Stimulated activated CD4-positive, alpha-beta T cell treated with anti-CD3 and anti-CD28 coated beads, Interleukin-1b, Interleukin-23, amount 100 ng/mL, for 48 hours (primary cell): Measurements from ENCODE around the gene MTERF4.

ENCODE experiments used
- DNase-seq: peaks from one replicate; pipeline ENCODE4 v3.0.0-alpha.2; 2020

MTERF4 gene

DNA sequence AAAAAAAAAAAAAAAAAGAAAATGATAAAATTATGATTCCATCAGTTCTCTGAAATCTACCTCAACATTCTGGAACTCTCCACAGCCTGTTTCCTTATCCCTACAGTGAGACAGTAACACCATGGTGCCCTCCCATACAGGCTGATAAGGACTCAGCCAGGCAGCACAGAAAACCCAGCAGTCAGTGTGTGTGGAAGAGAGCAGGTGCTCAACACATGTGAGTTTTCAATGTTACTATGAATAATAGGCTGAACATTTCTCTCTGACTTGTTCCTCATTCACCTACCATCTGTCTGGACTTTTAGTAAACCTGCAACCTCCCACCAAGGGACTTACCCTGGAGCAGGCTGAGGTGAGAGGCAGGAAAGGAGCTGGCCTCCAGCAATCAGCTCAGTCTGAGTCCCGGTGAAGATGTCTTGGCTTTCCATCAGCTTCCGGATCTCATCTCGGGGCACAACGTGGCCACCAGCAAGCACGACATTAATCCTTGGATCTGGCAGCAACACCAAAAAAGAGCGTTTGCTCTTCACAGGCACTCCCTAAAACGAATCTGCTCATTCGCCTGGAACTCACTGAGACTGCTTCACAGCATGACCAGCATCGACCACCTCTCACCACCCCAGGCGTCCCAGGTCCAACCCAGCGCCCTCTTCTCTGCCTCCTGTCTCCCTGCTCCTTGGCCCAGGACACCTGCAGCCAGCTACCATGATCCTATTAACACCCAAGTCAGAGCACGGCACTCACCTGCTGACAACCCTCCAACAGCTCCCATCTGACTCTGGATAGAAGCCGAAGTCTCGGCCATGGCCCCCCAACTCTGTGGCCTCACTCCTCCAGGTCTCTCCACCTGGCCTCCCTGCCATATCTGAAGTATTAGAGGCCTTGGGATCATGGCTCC, 30.7 kb upstream of the MTERF4 start:
- DNase-seq = no peak

DNA sequence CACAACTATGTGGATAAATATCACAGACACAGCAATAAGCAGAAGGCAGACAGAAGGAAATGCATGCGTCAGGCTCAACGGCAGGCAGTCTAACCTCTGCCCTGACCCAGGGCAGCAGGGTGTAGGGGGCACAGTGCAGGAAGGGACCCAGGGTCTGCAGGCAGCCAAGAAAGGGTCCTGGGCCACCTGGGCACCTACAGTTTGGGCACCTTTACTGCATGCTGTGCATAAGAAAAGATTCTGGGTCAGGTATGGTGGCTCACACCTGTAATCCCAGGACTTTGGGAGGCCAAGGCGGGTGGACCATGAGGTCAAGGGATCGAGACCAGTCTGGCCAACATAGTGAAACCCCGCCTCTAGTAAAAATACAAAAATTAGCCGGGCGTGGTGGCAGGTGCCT, 29.4 kb upstream of the MTERF4 start:
- no peak for DNase-seq

DNA sequence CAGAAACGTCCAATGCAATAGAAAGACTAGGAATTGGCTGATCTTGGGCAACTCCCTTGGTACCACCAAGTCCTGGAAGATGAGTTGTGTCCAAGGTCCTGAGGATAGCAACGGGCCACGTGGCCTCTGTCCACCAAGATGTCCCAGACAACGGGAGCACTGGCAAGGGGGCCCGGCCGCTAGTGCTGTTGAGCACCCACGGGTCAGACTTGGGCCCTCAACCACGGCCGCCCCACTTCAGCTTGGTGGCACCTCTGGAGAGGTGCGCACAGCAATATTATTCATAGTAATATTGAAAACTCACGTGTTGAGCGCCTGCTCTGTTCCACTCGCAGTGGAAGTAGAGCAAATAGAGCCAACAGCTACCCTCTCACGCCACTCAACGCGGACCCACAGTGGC, 28.2 kb upstream of the MTERF4 start:
- DNase-seq = no peak

DNA sequence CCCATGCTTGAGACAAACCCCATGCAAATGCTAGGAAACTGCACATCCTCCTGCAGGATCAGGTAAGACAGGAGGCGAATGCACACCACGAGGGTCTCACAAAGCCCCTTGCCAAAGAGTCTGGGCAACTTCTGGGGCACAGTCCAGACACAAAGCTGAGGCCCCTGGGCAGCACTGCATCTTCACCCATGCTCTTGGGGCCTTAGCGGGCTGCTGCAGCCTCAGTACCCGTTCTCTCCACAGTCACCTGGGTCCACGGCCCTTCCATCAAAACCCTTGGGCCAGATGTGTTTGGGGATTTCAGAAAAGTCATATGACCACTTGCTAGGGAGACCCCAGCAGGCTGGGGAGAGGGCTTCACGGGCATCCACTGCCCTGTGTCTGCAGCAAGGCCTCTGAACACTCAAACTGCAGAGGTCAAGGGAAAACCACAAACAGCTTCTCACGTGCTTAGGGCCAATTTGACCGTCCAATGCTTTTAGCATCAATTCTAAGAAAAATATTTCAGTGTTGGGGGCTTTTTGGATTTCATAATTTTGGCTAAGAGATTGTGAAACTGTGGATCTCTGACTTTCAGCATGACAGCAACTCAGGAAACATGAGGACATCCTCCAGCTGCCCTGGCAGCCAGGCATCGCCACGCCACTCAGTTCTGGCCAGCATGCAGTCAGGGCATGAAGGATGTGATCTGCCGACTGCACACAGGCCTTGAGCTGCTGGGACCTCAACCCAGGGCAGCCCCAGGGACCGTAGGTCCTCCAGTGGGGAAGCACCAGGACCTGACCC, 27.2 kb upstream of the MTERF4 start:
- no peak for DNase-seq

DNA sequence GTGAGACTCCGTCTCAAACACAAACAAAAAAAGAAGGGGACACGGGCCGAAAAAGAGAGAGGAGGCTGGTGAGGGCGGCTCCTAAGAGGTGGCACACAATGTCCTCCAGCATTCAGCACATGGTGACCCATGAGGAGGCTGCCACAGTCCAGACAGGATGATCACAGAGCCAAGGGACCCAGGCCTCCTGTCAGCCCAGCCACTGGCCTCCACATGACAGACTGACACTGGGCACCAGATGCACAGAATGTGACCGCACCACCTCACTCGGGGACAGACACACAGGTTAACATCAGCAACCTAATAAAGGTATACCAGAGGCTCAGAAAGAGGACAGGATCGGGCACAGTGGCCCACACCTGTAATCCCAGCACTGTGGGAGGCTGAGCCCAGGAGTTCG, 26.2 kb upstream of the MTERF4 start:
- DNase-seq = no peak

DNA sequence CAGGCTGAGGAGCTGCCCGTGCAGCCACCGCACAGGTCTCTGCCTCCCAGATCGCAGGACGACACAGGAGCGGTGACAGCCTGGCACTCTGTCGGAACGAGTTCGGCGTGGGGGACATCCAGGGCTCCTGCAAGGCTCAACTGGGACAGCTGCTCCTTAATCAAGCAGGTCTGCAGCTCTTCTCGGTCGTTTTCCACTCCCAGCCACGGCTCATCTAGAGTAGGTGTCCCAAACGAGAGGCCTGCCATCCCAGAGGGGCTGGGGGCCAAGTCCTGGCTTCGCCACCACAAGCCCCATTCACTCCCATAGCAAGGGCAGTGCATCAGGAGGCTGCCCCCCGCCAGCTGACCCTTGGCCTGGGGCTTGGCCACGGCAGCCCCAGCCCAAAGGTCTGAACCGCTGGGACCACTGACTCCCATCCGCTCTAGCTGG, 24.7 kb upstream of the MTERF4 start:
- no peak for DNase-seq

DNA sequence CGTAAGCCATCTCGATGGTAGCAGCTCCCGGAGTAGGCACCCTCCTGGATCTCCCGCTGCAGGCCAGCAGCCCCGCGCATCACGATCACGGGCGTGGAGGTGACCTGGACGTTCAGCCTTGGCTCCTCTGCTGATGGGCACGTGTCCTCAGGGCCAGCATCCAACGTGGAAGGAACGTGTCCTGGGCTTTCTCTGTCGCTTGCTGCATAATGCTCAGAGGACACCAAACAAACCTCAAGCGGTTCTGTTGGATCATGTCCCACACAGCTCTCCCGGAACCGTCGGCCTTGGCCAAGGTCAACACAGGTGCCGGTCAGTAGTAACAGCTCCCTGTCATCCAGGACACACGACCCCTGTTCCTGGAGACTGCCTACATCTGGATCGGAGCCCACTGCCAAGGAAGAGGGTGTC, 24.1 kb upstream of the MTERF4 start:
- no peak for DNase-seq

DNA sequence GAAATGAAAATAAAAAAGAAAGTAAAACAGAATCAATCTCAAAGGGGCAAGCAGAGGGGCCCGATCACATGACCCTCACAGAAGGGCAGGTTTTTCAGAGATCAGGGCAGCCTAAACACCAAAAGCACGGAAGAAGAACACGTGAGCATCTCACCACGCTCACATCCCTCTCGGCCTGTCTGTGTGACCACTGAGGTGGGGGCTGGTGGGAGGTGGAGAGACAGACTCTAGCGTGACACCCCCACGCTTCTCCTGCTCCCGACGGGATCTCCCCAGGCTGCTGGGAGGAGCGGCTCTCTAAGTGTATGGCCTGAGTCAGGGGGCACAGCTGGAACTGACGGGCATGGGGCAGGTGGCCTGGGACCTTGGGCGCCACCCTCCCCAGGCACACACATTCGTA, 23.5 kb upstream of the MTERF4 start:
- no peak for DNase-seq

DNA sequence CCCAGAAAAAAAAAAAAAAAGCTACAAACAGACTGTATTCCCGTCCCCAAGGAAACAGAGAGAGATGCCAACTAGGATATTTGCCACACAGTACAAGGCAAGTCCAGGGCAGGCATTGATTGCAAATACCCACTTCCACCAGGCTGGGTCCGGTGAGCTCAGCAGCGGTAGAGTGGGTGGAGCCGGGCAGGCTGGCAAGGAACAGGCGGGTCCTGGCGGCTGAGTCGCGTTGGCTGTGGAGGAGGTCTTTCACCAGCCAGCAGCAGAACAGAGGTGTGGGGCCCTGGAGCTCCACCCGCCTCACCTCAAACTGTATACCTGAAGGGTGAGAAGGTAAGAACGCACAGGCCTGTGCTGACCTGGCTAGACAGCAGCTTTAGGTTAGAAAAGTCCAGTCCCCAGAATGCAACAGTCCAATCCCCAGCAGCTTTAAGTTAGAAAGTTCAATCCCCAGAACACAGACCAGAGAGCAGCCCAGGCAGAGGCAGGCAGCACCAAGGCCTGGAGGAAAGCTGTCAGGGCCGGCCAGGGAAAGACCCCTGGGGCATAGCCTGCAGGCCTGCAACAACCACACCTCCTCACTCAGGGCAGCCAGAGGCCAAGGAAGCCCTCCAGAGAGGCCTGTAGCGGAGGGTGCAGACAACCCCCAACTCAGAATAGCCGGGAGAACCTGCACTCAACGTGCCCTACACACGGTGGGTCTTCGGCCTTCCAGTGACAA, 21.9 kb upstream of the MTERF4 start:
- peak; percentile 44 for DNase-seq

DNA sequence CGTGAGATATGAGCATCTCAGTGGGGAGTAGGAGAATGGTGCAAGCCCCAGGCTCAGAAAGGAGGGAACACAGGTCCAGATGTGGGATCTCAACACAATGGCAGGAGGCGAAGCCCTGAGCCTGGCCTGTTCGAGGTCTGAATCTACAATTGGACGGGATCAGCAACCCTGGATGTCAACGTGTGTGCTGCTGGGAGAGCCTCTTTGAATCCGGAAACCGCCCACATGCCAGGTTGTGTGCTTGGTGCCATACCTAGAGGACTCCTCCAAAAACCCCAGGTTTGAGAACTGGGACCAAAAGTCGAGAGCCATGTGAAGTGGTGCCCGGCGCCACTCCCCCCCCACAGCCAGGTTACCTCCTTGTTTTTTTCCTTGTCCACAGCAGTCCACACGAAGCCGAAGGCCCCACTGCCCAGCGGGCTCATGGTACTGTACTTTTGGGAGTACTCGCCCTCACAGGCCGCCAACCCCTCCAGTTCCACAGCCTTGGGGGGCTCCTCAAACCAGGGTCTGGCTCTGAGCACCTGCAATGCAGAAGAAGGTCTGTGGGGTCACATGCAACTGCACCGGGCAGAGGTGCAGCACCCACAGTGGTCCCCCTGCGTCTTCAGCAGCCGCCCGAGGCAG, 20.4 kb upstream of the MTERF4 start:
- no peak for DNase-seq

DNA sequence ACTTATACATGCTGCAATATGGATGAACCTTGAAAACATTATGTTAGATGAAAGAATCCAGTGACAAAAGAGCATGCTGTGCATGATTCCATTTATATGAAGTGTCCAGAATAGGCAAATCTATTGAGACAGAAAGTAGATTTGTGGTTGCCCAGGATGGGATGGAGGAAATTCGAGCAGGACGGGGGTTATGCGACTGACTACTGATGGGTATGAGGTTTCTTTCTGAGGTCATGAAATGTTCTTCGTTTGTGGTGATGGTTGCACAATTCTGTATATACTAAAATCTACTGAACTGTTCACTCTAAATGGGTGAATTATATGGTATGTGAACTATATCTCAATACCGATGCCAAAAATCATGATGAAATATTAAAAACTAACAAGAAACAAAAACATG, 18.9 kb upstream of the MTERF4 start:
- DNase-seq = no peak

DNA sequence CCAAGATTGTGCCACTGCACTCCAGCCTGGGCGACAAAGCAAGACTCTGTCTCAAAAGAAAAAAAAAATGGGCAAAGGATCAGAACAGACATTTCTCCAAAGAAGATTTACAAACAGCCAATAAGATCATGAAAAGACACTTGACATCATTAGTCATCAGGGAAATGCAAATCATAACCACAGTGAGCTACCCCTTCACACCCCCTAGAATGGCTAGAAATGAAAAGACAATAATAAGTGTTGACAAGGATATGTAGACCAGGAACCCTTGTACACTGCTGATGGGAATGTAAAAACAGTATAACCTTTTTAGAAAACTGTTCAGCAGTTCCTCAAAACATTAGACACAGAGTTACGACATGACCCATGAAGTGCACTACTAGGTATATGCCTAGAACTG, 18.4 kb upstream of the MTERF4 start:
- no peak for DNase-seq

DNA sequence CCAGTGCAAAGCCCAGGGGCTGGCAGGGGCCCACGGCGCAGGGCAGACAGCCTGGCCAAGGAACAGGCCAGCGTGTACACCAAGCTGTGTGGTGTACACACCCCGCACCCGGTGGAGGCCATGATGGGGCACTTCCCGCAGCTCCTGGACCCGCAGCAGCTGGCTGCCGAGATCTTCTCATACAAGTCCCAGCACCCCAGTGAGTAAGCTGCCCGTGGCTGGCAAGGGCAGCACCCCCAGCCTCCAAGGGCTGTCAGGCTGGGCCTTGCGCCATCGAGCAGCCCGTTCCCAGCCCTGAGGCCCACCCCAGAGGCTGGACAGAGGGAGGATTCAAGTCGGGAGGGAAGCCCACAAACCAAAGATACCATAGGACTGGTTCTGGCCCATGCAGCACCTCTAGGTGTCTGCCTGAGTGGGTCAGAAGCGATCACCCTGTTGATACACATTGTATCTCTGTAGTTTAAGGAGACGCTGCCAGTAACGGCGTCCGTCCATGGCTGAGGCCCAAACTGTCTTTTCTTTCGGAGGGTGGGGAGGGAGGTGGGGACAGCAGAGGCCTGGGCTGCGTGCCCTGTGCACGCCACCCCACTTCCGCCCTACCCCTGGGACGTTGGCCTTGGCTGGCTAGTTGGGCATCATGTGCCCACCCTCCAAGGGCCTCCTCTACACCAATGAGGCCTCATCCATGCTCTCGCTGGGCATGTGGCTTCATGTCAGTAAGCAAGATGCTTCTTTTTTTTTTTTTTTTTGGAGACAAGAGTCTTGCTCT, 16.8 kb upstream of the MTERF4 start:
- no peak for DNase-seq

DNA sequence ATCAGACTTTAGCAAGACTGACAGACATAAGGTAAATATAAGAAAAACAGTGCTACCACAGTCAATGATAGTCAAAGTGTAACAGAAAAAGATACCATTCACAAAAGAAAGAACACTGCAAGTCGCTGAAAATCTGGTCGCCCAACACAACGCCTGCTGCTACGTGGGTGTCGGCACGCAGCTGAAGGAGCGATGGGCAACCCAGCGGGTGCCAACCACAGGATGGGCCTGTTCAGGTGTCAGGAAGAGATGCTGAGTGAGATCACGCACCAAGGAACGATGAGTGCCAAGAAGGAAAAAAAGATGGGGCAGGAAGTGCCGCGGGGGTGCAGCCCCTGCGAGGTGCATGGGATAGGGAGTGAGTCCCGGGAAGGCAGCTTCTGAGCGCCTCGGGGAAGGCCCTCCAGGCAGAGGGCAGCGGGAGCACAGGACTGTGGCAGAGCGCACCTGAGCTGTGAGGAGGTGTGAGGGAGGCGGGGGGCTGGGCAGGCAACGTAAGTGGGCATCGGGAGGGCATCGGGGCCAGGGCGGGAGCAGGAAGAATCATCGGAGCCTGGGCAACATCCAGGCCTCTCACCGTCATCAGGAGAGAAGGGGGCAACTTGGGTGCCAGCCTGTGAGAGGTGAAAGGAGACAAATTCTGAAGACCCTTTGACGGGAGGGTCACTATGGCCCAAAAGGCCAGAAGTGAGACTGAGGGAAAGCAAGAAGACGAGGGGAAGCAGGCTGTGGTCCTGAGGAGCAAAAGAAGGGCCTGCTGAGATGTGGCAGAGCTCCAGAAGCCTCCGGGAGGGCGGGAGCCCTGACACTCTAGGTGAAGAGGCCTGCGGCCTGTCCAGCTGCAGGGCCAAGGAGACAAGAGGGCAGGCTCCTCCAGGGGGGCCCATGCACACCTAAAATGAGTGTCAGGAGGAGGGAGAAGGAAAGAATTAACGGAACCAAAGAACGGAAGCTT, 14.8 kb upstream of the MTERF4 start:
- DNase-seq = no peak

DNA sequence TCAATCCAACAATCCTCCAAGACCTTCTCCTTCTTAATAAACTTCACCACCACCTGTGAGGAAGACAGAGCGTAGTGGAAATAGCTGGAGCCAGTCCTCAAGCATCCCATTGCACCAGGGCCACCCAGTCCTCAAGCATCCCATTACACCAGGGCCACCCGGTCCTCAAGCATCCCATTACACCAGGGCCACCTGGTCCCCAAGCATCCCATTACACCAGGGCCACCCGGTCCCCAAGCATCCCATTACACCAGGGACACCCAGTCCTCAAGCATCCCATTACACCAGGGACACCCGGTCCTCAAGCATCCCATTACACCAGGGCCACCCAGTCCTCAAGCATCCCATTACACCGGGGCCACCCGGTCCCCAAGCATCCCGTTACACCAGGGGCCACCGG, 13.3 kb upstream of the MTERF4 start:
- no peak for DNase-seq

DNA sequence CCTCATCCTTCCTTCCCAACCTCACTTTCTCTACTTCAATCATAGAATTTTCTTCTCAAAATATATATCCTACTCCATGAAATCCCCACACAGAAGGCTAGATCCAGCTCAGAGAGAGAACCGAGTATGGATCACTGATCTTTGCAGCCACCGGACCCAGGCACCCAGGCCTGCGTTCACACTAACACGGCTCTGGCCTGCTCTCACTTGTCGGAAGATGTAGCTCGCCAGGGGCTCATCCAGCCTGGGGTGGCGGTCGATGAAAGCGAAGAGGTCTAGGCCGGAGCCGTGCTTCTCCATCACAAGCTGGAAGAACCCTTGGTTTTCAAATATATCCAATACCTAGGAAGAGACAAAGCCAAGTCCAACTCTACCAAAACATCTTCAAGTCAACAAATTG, 12.7 kb upstream of the MTERF4 start:
- DNase-seq = no peak

DNA sequence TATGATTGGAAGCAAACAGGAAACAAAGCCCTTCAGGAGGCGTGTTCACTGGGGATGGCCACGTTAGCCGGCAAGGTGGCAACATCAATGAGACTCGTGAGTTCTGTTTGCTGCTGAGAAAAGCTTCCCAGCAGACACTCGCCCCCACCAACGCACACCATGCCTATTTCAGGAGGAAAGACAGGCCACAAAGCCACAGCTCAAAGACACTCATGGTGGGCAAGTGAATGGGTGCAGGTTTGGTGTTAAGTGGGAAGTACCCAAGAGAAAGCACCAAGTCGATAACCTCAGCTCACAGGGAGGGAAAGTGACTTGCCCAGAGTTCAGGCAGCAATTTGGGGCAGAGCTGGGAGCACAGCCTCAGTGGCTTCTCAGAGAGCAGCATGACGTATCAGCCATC, 10.5 kb upstream of the MTERF4 start:
- DNase-seq = peak; percentile 63

DNA sequence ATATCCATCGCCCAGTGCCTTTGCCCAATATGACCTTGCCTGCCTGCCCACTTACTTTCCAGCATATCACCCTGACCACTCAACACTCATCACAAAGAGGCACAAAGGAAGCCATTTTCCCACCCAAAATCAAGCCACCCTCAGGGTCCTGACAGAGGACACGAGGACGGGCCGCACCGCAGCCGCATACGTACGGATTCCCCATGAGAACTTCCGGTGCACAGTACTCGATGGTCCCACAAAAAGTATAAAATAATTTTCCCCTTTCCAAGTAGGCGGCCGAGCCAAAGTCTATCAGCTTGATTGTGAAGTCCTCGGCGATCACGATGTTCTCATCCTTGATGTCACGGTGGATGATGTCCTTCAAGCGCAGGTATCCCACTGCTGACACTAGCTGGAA, 10.0 kb upstream of the MTERF4 start:
- DNase-seq = no peak

DNA sequence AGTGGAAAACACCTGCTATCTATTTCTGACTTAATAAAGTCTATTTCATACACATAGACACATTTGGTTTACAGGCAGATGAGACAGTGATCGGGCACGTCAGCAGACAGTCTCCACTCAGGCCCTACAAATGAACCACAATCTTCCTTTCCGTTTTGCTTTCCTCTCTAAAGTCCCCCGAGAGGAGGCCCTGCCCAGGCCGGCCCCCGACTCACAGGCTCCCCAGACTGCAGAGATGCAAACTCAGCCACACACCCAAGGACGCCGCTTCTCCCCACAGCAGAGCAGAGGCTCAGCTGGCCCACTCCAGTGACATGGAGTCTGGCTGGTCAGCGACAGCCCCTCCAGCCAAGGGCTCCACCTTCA, 9.3 kb upstream of the MTERF4 start:
- no peak for DNase-seq

DNA sequence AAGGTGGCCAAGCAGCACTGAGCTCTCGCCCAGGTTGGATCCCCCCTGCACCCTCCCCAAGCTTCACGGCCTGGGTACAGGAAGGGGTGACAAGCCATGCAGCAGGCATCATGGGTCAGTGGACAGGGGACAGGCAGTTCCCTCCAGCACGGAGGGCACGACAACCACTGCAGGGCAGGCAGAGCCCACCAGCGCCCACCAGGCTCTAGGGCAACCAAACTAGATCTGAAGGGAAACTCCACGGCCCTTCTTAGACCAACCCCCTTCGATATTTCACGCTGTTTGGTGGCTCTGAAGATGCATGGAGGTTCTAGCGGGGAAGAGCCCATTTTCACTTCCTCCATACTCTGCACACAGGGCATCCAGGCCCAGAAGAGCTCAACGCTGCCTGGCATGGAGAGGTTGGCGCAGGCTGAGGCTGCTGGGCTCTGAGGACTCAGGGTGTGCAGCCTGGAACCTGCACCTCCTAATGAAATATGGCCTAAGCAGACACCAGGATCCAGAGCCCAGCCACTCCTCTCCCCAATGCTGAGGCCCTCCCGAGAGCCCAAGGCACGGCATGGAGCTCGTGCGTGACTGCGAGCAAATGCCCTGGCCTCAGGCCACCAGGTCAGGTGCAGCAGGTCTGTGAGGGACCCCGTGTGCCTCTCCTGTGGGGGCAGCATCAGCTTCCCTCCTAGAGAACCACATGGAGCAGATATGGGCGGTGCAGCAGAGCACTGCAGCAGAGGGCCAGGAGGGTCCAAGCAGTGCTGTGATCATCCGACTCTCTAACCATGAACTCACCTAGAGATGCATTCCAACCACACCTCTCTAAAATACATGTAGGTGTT, 8.7 kb upstream of the MTERF4 start:
- DNase-seq = no peak
